Parathyroid adenoma (tissue), 2 donors: ENCODE measurements around the gene USP3.

ENCODE experiments used
- H2AFZ ChIP-seq: fragments of 300-600 bp; sonication (generic); one replicate; pipeline ENCODE4 v1.7.0; 2017; ENCODE audit warnings: antibody characterized with exemption, mild to moderate bottlenecking
- H3K27ac ChIP-seq: fragments of 300-600 bp; sonication (generic); one replicate; pipeline ENCODE4 v1.7.0; 2017
- H3K27me3 ChIP-seq: fragments of 300-600 bp; sonication (generic); one replicate; pipeline ENCODE4 v1.7.0; 2017; ENCODE audit warnings: low read length; ENCODE audit not compliant: control insufficient read depth, insufficient read depth
- H3K36me3 ChIP-seq: fragments of 300-600 bp; sonication (generic); one replicate; pipeline ENCODE4 v1.7.0; 2017; ENCODE audit warnings: low read length; ENCODE audit not compliant: control insufficient read depth, insufficient read depth
- H3K4me1 ChIP-seq: fragments of 300-600 bp; sonication (generic); one replicate; pipeline ENCODE4 v1.7.0; 2017; ENCODE audit warnings: control low read depth
- H3K4me2 ChIP-seq: fragments of 300-600 bp; sonication (generic); one replicate; pipeline ENCODE4 v1.7.0; 2017; ENCODE audit warnings: low read length
- H3K4me3 ChIP-seq: fragments of 300-600 bp; sonication (generic); one replicate; pipeline ENCODE4 v1.7.0; 2017; ENCODE audit warnings: low read depth, low read length
- H3K79me2 ChIP-seq: fragments of 300-600 bp; sonication (generic); one replicate; pipeline ENCODE4 v1.7.0; 2017; ENCODE audit warnings: control low read depth
- H3K9ac ChIP-seq: fragments of 300-600 bp; sonication (generic); one replicate; pipeline ENCODE4 v1.7.0; 2017; ENCODE audit warnings: mild to moderate bottlenecking
- H3K9me3 ChIP-seq: fragments of 300-600 bp; sonication (generic); one replicate; pipeline ENCODE4 v1.7.0; 2017; ENCODE audit warnings: low read length; ENCODE audit not compliant: control insufficient read depth
- TF ChIP-seq, protein P1 (sequence below): fragments of 300-600 bp; sonication (generic); IDR thresholded peaks from one replicate; pipeline ENCODE4 v1.7.0; 2017; ENCODE audit warnings: antibody characterized with exemption, mild to moderate bottlenecking
- donor health status: primary hyperparathyroidism.

USP3 gene

DNA sequence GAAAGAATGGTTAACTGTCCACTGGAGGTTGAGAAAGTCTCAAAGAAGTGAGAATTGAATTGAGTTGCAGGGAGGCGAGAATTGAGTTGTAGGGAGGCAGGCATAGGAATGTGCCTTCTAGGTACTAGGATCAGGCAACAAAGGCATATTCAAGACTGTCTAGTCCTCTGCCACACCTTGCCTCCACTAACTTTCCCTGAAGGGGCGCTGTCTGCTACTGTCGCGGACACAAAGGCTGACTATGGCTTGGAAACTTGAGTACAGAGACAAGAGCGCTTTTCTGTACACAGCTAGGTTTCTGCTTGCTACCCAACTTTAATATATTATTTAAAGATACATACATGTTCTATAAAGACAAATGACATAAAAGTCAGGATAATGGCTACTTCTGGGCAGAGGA lies 82.4 kb downstream of the USP3 start:
- H3K36me3 ChIP-seq: no peaks in the 10 kb centered on the region
- no peak overlapping the region for H2AFZ ChIP-seq
- H3K4me1 ChIP-seq: no peaks in the 10 kb centered on the region
- TF ChIP-seq, protein P1, sequence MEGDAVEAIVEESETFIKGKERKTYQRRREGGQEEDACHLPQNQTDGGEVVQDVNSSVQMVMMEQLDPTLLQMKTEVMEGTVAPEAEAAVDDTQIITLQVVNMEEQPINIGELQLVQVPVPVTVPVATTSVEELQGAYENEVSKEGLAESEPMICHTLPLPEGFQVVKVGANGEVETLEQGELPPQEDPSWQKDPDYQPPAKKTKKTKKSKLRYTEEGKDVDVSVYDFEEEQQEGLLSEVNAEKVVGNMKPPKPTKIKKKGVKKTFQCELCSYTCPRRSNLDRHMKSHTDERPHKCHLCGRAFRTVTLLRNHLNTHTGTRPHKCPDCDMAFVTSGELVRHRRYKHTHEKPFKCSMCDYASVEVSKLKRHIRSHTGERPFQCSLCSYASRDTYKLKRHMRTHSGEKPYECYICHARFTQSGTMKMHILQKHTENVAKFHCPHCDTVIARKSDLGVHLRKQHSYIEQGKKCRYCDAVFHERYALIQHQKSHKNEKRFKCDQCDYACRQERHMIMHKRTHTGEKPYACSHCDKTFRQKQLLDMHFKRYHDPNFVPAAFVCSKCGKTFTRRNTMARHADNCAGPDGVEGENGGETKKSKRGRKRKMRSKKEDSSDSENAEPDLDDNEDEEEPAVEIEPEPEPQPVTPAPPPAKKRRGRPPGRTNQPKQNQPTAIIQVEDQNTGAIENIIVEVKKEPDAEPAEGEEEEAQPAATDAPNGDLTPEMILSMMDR: no peak
- no peaks in the 10 kb centered on the region for H3K9me3 ChIP-seq
- no peaks in the 10 kb centered on the region for H3K27me3 ChIP-seq
- H3K4me3 ChIP-seq: no peak overlapping the region
- no peak overlapping the region for H3K27ac ChIP-seq
- no peak overlapping the region for H3K9ac ChIP-seq
- no peaks in the 10 kb centered on the region for H3K79me2 ChIP-seq
- H3K4me2 ChIP-seq: no peak overlapping the region

DNA sequence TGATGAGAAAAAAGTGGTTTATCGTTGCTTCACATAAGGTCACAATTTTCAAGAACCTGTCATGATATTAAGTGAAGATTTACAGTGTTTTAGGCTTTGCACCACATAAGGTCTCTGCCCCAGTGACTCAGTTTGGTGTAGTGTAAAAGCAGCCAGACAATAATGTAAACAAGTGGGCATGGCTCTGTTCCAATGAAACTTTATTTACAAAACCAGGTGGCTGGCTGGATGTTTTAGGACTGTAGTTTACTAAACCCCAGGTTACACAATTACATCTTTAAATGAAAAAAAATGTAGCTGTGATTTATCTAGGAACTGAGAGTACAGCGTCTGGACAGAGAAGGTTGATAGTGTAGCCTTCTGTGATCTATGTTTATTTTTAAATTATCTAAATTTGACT lies 83.1 kb downstream of the USP3 start:
- H3K4me1 ChIP-seq: no peaks in the 10 kb centered on the region
- no peak overlapping the region for H3K27ac ChIP-seq
- H3K4me3 ChIP-seq: no peak overlapping the region
- H3K9me3 ChIP-seq: no peaks in the 10 kb centered on the region
- H3K36me3 ChIP-seq: no peaks in the 10 kb centered on the region
- no peak overlapping the region for H3K9ac ChIP-seq
- H3K4me2 ChIP-seq: no peak overlapping the region
- TF ChIP-seq, protein P1: no peak
- no peaks in the 10 kb centered on the region for H3K79me2 ChIP-seq
- no peak overlapping the region for H2AFZ ChIP-seq
- H3K27me3 ChIP-seq: no peaks in the 10 kb centered on the region

DNA sequence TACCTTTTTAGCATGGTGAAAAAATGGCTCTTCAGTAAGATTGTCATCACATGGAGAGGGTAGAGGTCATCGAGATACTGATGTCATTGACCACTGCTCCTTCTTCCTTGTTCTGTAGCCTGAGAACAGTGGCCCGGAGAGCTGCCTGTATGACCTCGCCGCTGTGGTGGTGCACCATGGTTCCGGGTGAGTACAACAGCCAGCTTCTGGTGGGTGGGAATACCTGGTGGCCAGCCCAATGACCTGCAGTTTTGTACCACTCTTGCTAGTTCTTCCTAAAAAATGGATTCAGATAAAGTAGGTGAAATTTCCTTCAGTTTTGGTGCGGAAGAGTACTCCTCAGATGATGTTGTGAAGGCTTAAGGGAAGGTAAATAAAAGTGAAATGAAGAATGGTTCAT lies 84.4 kb downstream of the USP3 start:
- TF ChIP-seq, protein P1: no peak
- no peak overlapping the region for H3K4me2 ChIP-seq
- no peaks in the 10 kb centered on the region for H3K4me1 ChIP-seq
- H3K9me3 ChIP-seq: no peaks in the 10 kb centered on the region
- H3K9ac ChIP-seq: no peak overlapping the region
- no peaks in the 10 kb centered on the region for H3K36me3 ChIP-seq
- H3K79me2 ChIP-seq: no peaks in the 10 kb centered on the region
- H3K4me3 ChIP-seq: no peak overlapping the region
- no peaks in the 10 kb centered on the region for H3K27me3 ChIP-seq
- H2AFZ ChIP-seq: no peak overlapping the region
- no peak overlapping the region for H3K27ac ChIP-seq

DNA sequence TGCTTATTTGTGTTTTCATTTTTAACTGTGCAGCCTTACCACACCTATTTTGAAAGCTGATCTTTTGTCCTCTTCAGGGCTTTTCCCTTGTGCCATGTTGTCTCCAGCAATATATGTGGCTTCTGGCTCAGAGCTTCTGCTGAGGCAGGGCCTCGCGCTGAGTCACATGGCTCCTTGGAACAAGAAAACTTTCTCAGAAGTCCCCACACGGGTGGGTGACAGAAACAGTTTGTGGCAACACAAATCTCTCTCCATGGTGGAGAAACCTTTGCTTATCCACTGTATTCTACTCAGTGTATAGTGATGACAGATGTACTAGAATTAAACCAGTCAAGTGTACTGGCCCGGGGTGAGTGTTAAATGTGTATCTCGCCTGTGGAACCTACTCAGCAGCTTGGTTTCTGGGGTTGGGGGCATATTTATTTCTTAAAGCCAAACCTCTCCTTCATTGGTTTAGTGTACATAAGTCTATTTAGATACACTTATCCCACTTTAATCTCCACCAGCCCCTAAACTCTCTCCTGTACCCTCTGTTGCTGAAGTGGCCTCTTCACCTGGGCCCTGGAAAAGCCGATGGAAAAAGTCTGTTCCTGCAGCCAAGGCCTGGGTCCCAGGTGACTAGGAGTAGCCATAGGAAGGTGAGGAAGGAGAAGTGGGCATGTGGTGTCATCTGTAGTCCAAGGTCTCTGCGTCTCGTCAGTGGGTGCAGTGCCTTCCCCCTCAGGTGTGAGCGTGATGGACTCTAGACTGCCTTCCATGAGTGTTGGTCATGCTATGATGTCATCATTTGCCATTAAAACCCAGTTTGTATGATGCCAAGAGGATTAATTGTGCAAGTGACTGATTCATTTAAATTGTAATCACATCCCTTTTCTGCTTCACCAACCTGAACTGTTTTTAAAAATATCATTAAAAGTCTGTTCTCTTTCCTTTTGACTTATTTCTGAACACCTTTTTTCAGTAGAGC lies 89.6 kb downstream of the USP3 start:
- H3K79me2 ChIP-seq: no peaks in the 10 kb centered on the region
- H3K9me3 ChIP-seq: no peaks in the 10 kb centered on the region
- no peak overlapping the region for H2AFZ ChIP-seq
- no peak overlapping the region for H3K4me3 ChIP-seq
- no peak overlapping the region for H3K4me2 ChIP-seq
- H3K27ac ChIP-seq: no peak overlapping the region
- no peaks in the 10 kb centered on the region for H3K27me3 ChIP-seq
- H3K36me3 ChIP-seq: no peaks in the 10 kb centered on the region
- no peak overlapping the region for H3K9ac ChIP-seq
- no peaks in the 10 kb centered on the region for H3K4me1 ChIP-seq
- TF ChIP-seq, protein P1: no peak

DNA sequence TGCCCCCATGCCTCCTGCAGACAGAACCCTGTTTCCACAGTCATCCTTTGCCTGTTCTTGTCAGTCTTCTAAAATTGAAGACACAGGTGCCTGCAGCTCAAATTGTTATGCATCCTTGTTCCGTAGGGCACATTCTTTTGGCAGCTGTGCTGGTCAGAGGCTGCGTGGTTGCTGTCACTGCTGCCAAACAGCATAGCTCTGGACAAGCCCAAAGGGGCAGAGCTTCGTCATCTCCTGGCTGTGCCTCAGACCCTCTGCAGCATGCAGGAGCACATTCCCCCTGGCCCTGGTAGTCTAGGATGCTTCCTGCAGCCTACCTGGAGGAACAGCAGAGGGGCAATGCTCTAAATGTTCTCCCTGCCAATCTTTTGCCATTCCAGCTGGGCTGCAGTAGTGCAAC lies 90.7 kb downstream of the USP3 start:
- no peak overlapping the region for H3K9ac ChIP-seq

More for the DNA sequence above, 90.7 kb downstream of the USP3 start:
- H3K27ac ChIP-seq: no peak overlapping the region
- TF ChIP-seq, protein P1: no peak
- H3K79me2 ChIP-seq: no peaks in the 10 kb centered on the region
- H3K4me3 ChIP-seq: no peak overlapping the region
- H3K27me3 ChIP-seq: no peaks in the 10 kb centered on the region
- no peak overlapping the region for H2AFZ ChIP-seq
- H3K4me1 ChIP-seq: no peaks in the 10 kb centered on the region
- no peaks in the 10 kb centered on the region for H3K36me3 ChIP-seq
- no peaks in the 10 kb centered on the region for H3K9me3 ChIP-seq
- no peak overlapping the region for H3K4me2 ChIP-seq
